ENCODE measurements around the gene AUP1. TPM values are rescaled to one million over a fixed set of nuclear protein-coding genes. Genes with fewer than 3 reads are reported as not detected.

AUP1 gene
- total and polyA plus RNA-seq, 2 experiments from 2014 or later = 98.7 to 105 TPM

DNA sequence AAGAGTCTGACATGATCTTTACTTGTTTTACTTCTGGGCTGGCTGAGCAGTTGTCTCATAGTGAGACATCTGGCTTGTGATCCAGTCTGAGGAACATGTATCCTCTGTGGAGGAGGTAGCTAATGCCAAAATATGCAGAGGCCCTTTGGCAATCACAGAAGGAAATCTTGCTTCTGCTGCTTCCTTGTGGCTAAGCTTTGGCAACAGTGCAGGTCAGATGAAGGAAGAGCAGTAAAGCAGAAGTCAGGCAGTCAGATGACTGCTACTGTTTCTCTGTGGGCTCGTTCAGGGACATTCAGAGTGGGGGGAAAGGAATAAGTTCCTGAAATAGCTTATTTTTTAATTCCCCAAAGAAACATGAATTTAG is 47.3 kb upstream of the AUP1 start:
- no peak overlapping the region for H2AFZ ChIP-seq
- no peak overlapping the region for H3K4me3 Mint-ChIP-seq
- no peaks in the 10 kb centered on the region for H3K36me3 ChIP-seq (ENCODE audit: insufficient read depth)

More for the DNA sequence above, 47.3 kb upstream of the AUP1 start:
- no peaks in the 10 kb centered on the region for H3F3A ChIP-seq (replicated peaks; ENCODE audit: low read depth)
- H4K20me1 ChIP-seq (replicated peaks; ENCODE audit: insufficient read depth) = no peaks in the 10 kb centered on the region
- H3K27me3 ChIP-seq (ENCODE audit: insufficient read depth) = no peaks in the 10 kb centered on the region
- Mint-ChIP-seq H3K4me1 (peaks cover 7% of the 10 kb centered on the region), H3K36me3 (ENCODE audit: low read depth) (no peaks in the 10 kb centered on the region), H3K27me3 (ENCODE audit: insufficient read depth, low read depth, poor library complexity) (no peaks in the 10 kb centered on the region), H3K27ac (no peak overlapping the region), H3K9me3 (no peaks in the 10 kb centered on the region)
- TF ChIP-seq REST (IDR thresholded peaks at IDR 0.05; ENCODE audit: unreplicated experiment) (no peak), ZNF462 (CRISPR knock-in tag; IDR thresholded peaks at IDR 0.05) (no peak), EZH2 (IDR thresholded peaks at IDR 0.05; ENCODE audit: low read depth, unreplicated experiment) (no peak), STAT1 (IDR thresholded peaks at IDR 0.05; ENCODE audit: unreplicated experiment) (no peak), JUNB (IDR thresholded peaks at IDR 0.05; ENCODE audit: unreplicated experiment) (no peak), POLR2AphosphoS5 (IDR thresholded peaks at IDR 0.05; ENCODE audit: low read depth) (no peak), ZNF331 (CRISPR knock-in tag; IDR thresholded peaks at IDR 0.05; ENCODE audit: low read depth) (no peak), ZNF114 (CRISPR knock-in tag; IDR thresholded peaks at IDR 0.05) (no peak)
- TF ChIP-seq, protein P1, sequence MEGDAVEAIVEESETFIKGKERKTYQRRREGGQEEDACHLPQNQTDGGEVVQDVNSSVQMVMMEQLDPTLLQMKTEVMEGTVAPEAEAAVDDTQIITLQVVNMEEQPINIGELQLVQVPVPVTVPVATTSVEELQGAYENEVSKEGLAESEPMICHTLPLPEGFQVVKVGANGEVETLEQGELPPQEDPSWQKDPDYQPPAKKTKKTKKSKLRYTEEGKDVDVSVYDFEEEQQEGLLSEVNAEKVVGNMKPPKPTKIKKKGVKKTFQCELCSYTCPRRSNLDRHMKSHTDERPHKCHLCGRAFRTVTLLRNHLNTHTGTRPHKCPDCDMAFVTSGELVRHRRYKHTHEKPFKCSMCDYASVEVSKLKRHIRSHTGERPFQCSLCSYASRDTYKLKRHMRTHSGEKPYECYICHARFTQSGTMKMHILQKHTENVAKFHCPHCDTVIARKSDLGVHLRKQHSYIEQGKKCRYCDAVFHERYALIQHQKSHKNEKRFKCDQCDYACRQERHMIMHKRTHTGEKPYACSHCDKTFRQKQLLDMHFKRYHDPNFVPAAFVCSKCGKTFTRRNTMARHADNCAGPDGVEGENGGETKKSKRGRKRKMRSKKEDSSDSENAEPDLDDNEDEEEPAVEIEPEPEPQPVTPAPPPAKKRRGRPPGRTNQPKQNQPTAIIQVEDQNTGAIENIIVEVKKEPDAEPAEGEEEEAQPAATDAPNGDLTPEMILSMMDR (conservative IDR thresholded peaks at IDR 0.05; ENCODE audit: low read depth in 2 of 2) = no peak
- H3K4me2 ChIP-seq = no peak overlapping the region
- ATAC-seq (no peak), DNase-seq (ENCODE audit: low spot score) (no peak)
- H3K79me2 ChIP-seq (replicated peaks; ENCODE audit: insufficient read depth) = no peaks in the 10 kb centered on the region
- H3K9me2 ChIP-seq (ENCODE audit: insufficient read depth) = no peaks in the 10 kb centered on the region
- H3K4me3 ChIP-seq = no peak overlapping the region
- H3K27ac ChIP-seq (ENCODE audit: low read depth) = no peak overlapping the region
- no peaks in the 10 kb centered on the region for H3K4me1 ChIP-seq (ENCODE audit: insufficient read depth)
